SK-N-SH (cell line): ENCODE data around the gene PACSIN2. TPM values are rescaled to one million over a fixed set of nuclear protein-coding genes. Genes with fewer than 3 reads are reported as not detected.

Experiments
- CTCF ChIA-PET: fragments of 300-600, 350-600 bp; formaldehyde crosslinking; extraction: SDS; loops from one replicate; lab custom pipeline; 2021; lab: Yijun Ruan, JAX
- POLR2A ChIA-PET: fragments of 350-600 bp; sonication (Branson Sonifier 250); formaldehyde crosslinking; extraction: SDS; loops from one replicate; lab custom pipeline; 2020; ENCODE audit warnings: antibody characterized with exemption, inconsistent platforms; lab: Yijun Ruan, JAX
- DNase-seq: peaks from one replicate; pipeline ENCODE4 v3.0.0; 2012
- H2AFZ ChIP-seq: fragments of 200-600 bp; sonication (generic); 2 replicates; pipeline ENCODE4 v1.8.1; 2016; ENCODE audit warnings: antibody characterized with exemption, mild to moderate bottlenecking, low read depth
- H3F3A ChIP-seq: fragments of 200-600 bp; sonication (generic); replicated peaks from 2 replicates; pipeline ENCODE3; 2016; ENCODE audit warnings: antibody characterized with exemption, mild to moderate bottlenecking; ENCODE audit not compliant: insufficient read depth
- H3K27ac ChIP-seq, 2 experiments: fragments of 200-500 bp in 1 of 2; fragments of 200-600 bp in 1 of 2; sonication (Bioruptor generic) in 1 of 2; sonication (generic), shearing (Covaris generic) in 1 of 2; 2 replicates each; pipeline versions ENCODE4 v1.5.1 to v1.6.1; 2014 to 2016; ENCODE audit warnings: low read depth in 2 of 2, inconsistent platforms in 1 of 2, low read length in 1 of 2, mild to moderate bottlenecking in 1 of 2, mixed read lengths in 1 of 2
- H3K27me3 ChIP-seq: fragments of 200-600 bp; sonication (generic), shearing (Covaris generic); 2 replicates; pipeline ENCODE4 v1.6.1; 2016; ENCODE audit warnings: mixed run types; ENCODE audit not compliant: insufficient read depth
- H3K36me3 ChIP-seq, 2 experiments: fragments of 200-500 bp in 1 of 2; fragments of 200-600 bp in 1 of 2; sonication (Bioruptor generic) in 1 of 2; sonication (generic) in 1 of 2; replicated peaks in 1 of 2; 2 replicates each; pipeline versions ENCODE3 to v1.5.1; 2014 to 2016; ENCODE audit warnings: low read length in 1 of 2, mild to moderate bottlenecking in 1 of 2; ENCODE audit not compliant: insufficient read depth in 2 of 2, control insufficient read depth in 1 of 2
- H3K4me1 ChIP-seq, 2 experiments: fragments of 200-500 bp in 1 of 2; fragments of 200-600 bp in 1 of 2; sonication (Bioruptor generic) in 1 of 2; sonication (generic), shearing (Covaris generic) in 1 of 2; 2 replicates each; pipeline versions ENCODE4 v1.5.1 to v1.6.1; 2014 to 2016; ENCODE audit warnings: low read depth in 1 of 2, low read length in 1 of 2, mixed run types in 1 of 2; ENCODE audit not compliant: insufficient read depth in 2 of 2, control insufficient read depth in 1 of 2
- H3K4me2 ChIP-seq: fragments of 200-600 bp; sonication (generic), shearing (Covaris generic); 2 replicates; pipeline ENCODE4 v1.6.1; 2017; ENCODE audit warnings: mixed run types
- H3K4me3 ChIP-seq, 2 experiments: fragments of 200-500 bp in 1 of 2; fragments of 200-600 bp in 1 of 2; sonication (Bioruptor generic) in 1 of 2; sonication (generic), shearing (Covaris generic) in 1 of 2; 2 replicates each; pipeline versions ENCODE4 v1.5.1 to v1.8.1; 2014 to 2016; ENCODE audit warnings: low read depth in 2 of 2, inconsistent platforms in 1 of 2, low read length in 1 of 2, mild to moderate bottlenecking in 1 of 2, mixed read lengths in 1 of 2, moderate library complexity in 1 of 2
- H3K79me2 ChIP-seq: fragments of 200-600 bp; sonication (generic); 2 replicates; pipeline ENCODE4 v1.8.1; 2017; ENCODE audit warnings: mild to moderate bottlenecking; ENCODE audit not compliant: insufficient read depth
- H3K9ac ChIP-seq: fragments of 200-600 bp; sonication (generic); 2 replicates; pipeline ENCODE4 v1.6.1; 2017; ENCODE audit warnings: mixed run types
- H3K9me2 ChIP-seq: fragments of 200-600 bp; sonication (generic); 2 replicates; pipeline ENCODE4 v1.6.1; 2017; ENCODE audit warnings: mixed run types
- H3K9me3 ChIP-seq: fragments of 200-600 bp; sonication (generic); 2 replicates; pipeline ENCODE4 v1.6.1; 2017; ENCODE audit warnings: mixed run types, mild to moderate bottlenecking, moderate library complexity
- H4K20me1 ChIP-seq: fragments of 200-600 bp; sonication (generic); 2 replicates; pipeline ENCODE4 v1.6.1; 2017; ENCODE audit warnings: mild to moderate bottlenecking, mixed run types; ENCODE audit not compliant: insufficient read depth
- CHD2 ChIP-seq: fragments of 150-350 bp; IDR thresholded peaks from 2 replicates; pipeline ENCODE4 v1.6.1; 2018; ENCODE audit warnings: low read length; ENCODE audit not compliant: partially characterized antibody
- CTCF ChIP-seq: fragments of 200-600 bp; sonication (generic); IDR thresholded peaks from 2 replicates; pipeline ENCODE4 v1.6.1; 2017; ENCODE audit warnings: antibody characterized with exemption, mild to moderate bottlenecking, moderate library complexity
- FOSL2 ChIP-seq: IDR thresholded peaks from 2 replicates; pipeline ENCODE4 v1.4.0; 2012; ENCODE audit warnings: low read depth, mild to moderate bottlenecking, moderate library complexity, borderline replicate concordance
- FOXJ3 ChIP-seq: sonication (generic); formaldehyde crosslinking; IDR thresholded peaks from 2 replicates; pipeline ENCODE4 v1.5.1; 2020; ENCODE audit warnings: mild to moderate bottlenecking, missing genetic modification reagents
- FOXM1 ChIP-seq: IDR thresholded peaks from 2 replicates; pipeline ENCODE4 v1.4.0; 2012; ENCODE audit warnings: low read depth, mild to moderate bottlenecking
- GABPA ChIP-seq: IDR thresholded peaks from 2 replicates; pipeline ENCODE4 v1.4.0; 2012; ENCODE audit warnings: low read depth, mild to moderate bottlenecking
- MAX ChIP-seq: IDR thresholded peaks from 2 replicates; pipeline ENCODE4 v1.4.0; 2012; ENCODE audit warnings: low read depth
- MEF2A ChIP-seq: IDR thresholded peaks from 2 replicates; pipeline ENCODE4 v1.4.0; 2012; ENCODE audit warnings: low read depth, borderline replicate concordance
- MXI1 ChIP-seq: IDR thresholded peaks from 2 replicates; pipeline ENCODE4 v1.6.1; 2012; ENCODE audit warnings: mild to moderate bottlenecking, low read depth, low read length, improper control_type of control experiment
- NFIC ChIP-seq: IDR thresholded peaks from 2 replicates; pipeline ENCODE4 v1.4.0; 2012; ENCODE audit warnings: borderline replicate concordance
- PBX3 ChIP-seq: IDR thresholded peaks from 2 replicates; pipeline ENCODE4; 2012
- RAD21 ChIP-seq: IDR thresholded peaks from 2 replicates; pipeline ENCODE4 v1.6.1; 2012; ENCODE audit warnings: mild to moderate bottlenecking, low read length
- RCOR1 ChIP-seq: fragments of 150-350 bp; IDR thresholded peaks from 2 replicates; pipeline ENCODE4 v1.6.1; 2017; ENCODE audit warnings: antibody characterized with exemption, low read length
- RFX5 ChIP-seq: IDR thresholded peaks from 2 replicates; pipeline ENCODE4 v1.6.1; 2012; ENCODE audit warnings: mild to moderate bottlenecking, improper control_type of control experiment, low read length
- SIN3A ChIP-seq: IDR thresholded peaks from 2 replicates; pipeline ENCODE4 v1.6.1; 2012; ENCODE audit warnings: low read depth, mild to moderate bottlenecking, low read length, moderate library complexity, borderline replicate concordance
- TAF1 ChIP-seq: IDR thresholded peaks from 2 replicates; pipeline ENCODE4 v1.6.1; 2012; ENCODE audit warnings: low read depth, mild to moderate bottlenecking, low read length, moderate library complexity, borderline replicate concordance
- TCF12 ChIP-seq: IDR thresholded peaks from 2 replicates; pipeline ENCODE4 v1.4.0; 2012
- USF1 ChIP-seq: IDR thresholded peaks from 2 replicates; pipeline ENCODE4 v1.4.0; 2012; ENCODE audit warnings: low read depth, borderline replicate concordance
- WGBS: methylation state at CpG from one replicate; pipeline ENCODE4 v1.1.6; 2017; ENCODE audit warnings: low lambda C conversion rate; 5-methylcytosine and 5-hydroxymethylcytosine counted together
- polyA plus RNA-seq, 3 experiments: library from polyadenylated mRNA; depleted of rRNA; stranded (reverse); fragments of >200 nt; gene quantifications; 2 replicates each; pipeline ENCODE4 v1.2.3, GENCODE V29; 2012

The PACSIN2 gene
- polyA plus RNA-seq, 1 of the 3 experiments (the other 2 are of a cell fraction), result 60.5 TPM

- Histone ChIP-seq H2AFZ (no peak overlapping the region), H3K4me2 (no peak overlapping the region), H4K20me1 (peaks cover 10% of the 10 kb centered on the region), H3K79me2 (peaks cover 78% of the 10 kb centered on the region), H3K9ac (no peak overlapping the region), H3F3A (peaks cover 16% of the 10 kb centered on the region), H3K27ac (peak overlapping the region in 1 of 2 experiments; percentile 72; a peak in 1 of 4 replicates), H3K4me1 (peaks cover 4 to 17% of the 10 kb centered on the region in 2 experiments; a peak in 2 of 4 replicates), H3K36me3 (no peaks in the 10 kb centered on the region), H3K9me3 (no peaks in the 10 kb centered on the region), H3K27me3 (no peaks in the 10 kb centered on the region), H3K4me3 (no peak overlapping the region), H3K9me2 (no peaks in the 10 kb centered on the region)
- CTCF ChIA-PET, result no interaction called here
- TF ChIP-seq TCF12, result no peak
- TF ChIP-seq FOXM1, result no peak
- no peak for TF ChIP-seq TAF1
- TF ChIP-seq CHD2, result no peak
- TF ChIP-seq RFX5, result no peak
- TF ChIP-seq RCOR1, result no peak
- TF ChIP-seq MXI1, result no peak
- TF ChIP-seq FOSL2, result no peak
- TF ChIP-seq NFIC, result no peak
- TF ChIP-seq MAX, result no peak
- TF ChIP-seq GABPA, result no peak
- no peak for TF ChIP-seq CTCF
- no peak for TF ChIP-seq FOXJ3 (CRISPR knock-in tag)
- no peak for TF ChIP-seq MEF2A
- TF ChIP-seq SIN3A, result no peak
- no peak for TF ChIP-seq PBX3
- no peak for TF ChIP-seq RAD21
- TF ChIP-seq USF1, result no peak
- no peak for DNase-seq
- POLR2A ChIA-PET, result no interaction called here
- WGBS, result 58% methylated on average over 4 of the region's 12 CpGs
Observed at GRCh38 chr22:42993651-42994275, 21.2 kb downstream of the PACSIN2 start.
